HCT116 (cell line): Measurements from ENCODE around the gene FNDC3B. TPM values are rescaled to one million over a fixed set of nuclear protein-coding genes. Genes with fewer than 3 reads are reported as not detected.

Source experiments
- ATAC-seq: fragments of 200-7000 bp; cut with Tn5 transposase; 2 replicates; pipeline ENCODE4 v1.9.1; 2020; ENCODE audit warnings: mild to moderate bottlenecking, moderate library complexity
- BruUV-seq: library from RNA; stranded (reverse); fragments of 400-500 nt; replicated peaks from 2 replicates; lab custom pipeline; 2021; lab: Mats Ljungman, UMichigan
- CTCF ChIA-PET: fragments of 300-600 bp; sonication (Branson Sonifier 250); formaldehyde crosslinking; loops from one replicate; lab custom pipeline; 2021; ENCODE audit warnings: antibody characterized with exemption; lab: Charles Lee
- POLR2A ChIA-PET: fragments of 300-600, 350-600 bp; sonication (Branson Sonifier 250); formaldehyde crosslinking; loops from one replicate; lab custom pipeline; 2021; ENCODE audit warnings: antibody characterized with exemption; lab: Charles Lee
- RAD21 ChIA-PET, 2 experiments: fragments of 300-600 bp; sonication (Branson Sonifier 250); formaldehyde crosslinking; loops; one replicate each; lab custom pipeline; 2023; ENCODE audit warnings: low total read pairs in 2 of 2; ENCODE audit not compliant: uncharacterized antibody in 2 of 2, unreplicated experiment in 2 of 2, low non-redundant PET in 1 of 2; lab: Charles Lee
- DNase-seq: peaks from one replicate; pipeline ENCODE4 v3.0.0-alpha.2; 2010; ENCODE audit warnings: low read depth, low spot score
- H2AFZ ChIP-seq: fragments of 200-600 bp; shearing (Covaris generic), sonication (generic); 2 replicates; pipeline ENCODE4 v1.6.1; 2017; ENCODE audit warnings: low read depth, mixed run types, mixed read lengths, antibody characterized with exemption, low read length; ENCODE audit not compliant: poor library complexity, severe bottlenecking
- H3K27ac ChIP-seq: 2 replicates; pipeline ENCODE4 v1.5.1; 2012; ENCODE audit warnings: low read depth, low read length
- H3K27me3 ChIP-seq: fragments of 200-600 bp; sonication (generic); 2 replicates; pipeline ENCODE4 v1.6.1; 2016; ENCODE audit warnings: mixed run types, low read length, mixed read lengths; ENCODE audit not compliant: insufficient read depth
- H3K36me3 ChIP-seq, 2 experiments: fragments of 200-500 bp in 1 of 2; fragments of 200-600 bp in 1 of 2; sonication (Bioruptor generic) in 1 of 2; sonication (generic) in 1 of 2; 2 replicates each; pipeline versions ENCODE4 v1.5.1 to v1.6.1; 2014 to 2016; ENCODE audit warnings: low read length in 2 of 2, inconsistent platforms in 1 of 2, mixed read lengths in 1 of 2, mixed run types in 1 of 2; ENCODE audit not compliant: insufficient read depth in 2 of 2, control insufficient read depth in 1 of 2
- H3K4me1 ChIP-seq, 2 experiments: fragments of 200-600 bp in 1 of 2; sonication (generic) in 1 of 2; 2 replicates each; pipeline versions ENCODE4 v1.5.1 to v1.6.1; 2012 to 2017; ENCODE audit warnings: low read length in 2 of 2, inconsistent platforms in 1 of 2, mild to moderate bottlenecking in 1 of 2, mixed read lengths in 1 of 2, mixed run types in 1 of 2, moderate library complexity in 1 of 2; ENCODE audit not compliant: insufficient read depth in 2 of 2, control insufficient read depth in 1 of 2
- H3K4me2 ChIP-seq: fragments of 200-600 bp; sonication (generic); 2 replicates; pipeline ENCODE4 v1.6.1; 2017; ENCODE audit warnings: mixed run types, low read length, mixed read lengths
- H3K4me3 ChIP-seq, 2 experiments: fragments of 200-600 bp in 1 of 2; sonication (generic) in 1 of 2; replicated peaks in 1 of 2; 2 replicates each; pipeline ENCODE4 v1.5.1; 2011 to 2016; ENCODE audit warnings: low read length in 2 of 2, control low read depth in 1 of 2, low read depth in 1 of 2, mild to moderate bottlenecking in 1 of 2, mixed read lengths in 1 of 2, mixed run types in 1 of 2
- H3K79me2 ChIP-seq: fragments of 200-600 bp; sonication (generic); 2 replicates; pipeline ENCODE4 v1.6.1; 2017; ENCODE audit warnings: mild to moderate bottlenecking, mixed run types, low read length, moderate library complexity, mixed read lengths; ENCODE audit not compliant: insufficient read depth
- H3K9ac ChIP-seq: fragments of 200-600 bp; sonication (generic); 2 replicates; pipeline ENCODE4 v1.6.1; 2016; ENCODE audit warnings: low read length, mixed read lengths
- H3K9me2 ChIP-seq: fragments of 200-600 bp; sonication (generic), shearing (Covaris generic); 2 replicates; pipeline ENCODE4 v1.6.1; 2017; ENCODE audit warnings: mixed run types, mild to moderate bottlenecking, moderate library complexity; ENCODE audit not compliant: insufficient read depth
- H3K9me3 ChIP-seq, 2 experiments: fragments of 200-500 bp in 1 of 2; fragments of 200-600 bp in 1 of 2; sonication (Bioruptor generic) in 1 of 2; sonication (generic) in 1 of 2; 2 replicates each; pipeline ENCODE4 v1.6.1; 2014 to 2017; ENCODE audit warnings: low read length in 2 of 2, mixed read lengths in 2 of 2, inconsistent platforms in 1 of 2, low read depth in 1 of 2, mild to moderate bottlenecking in 1 of 2, mixed run types in 1 of 2, moderate library complexity in 1 of 2; ENCODE audit not compliant: control insufficient read depth in 1 of 2, insufficient read depth in 1 of 2
- H4K20me1 ChIP-seq: fragments of 200-600 bp; sonication (generic), shearing (Covaris generic); 2 replicates; pipeline ENCODE4 v1.6.1; 2017; ENCODE audit warnings: mixed run types, mild to moderate bottlenecking, moderate library complexity; ENCODE audit not compliant: insufficient read depth
- CEBPB ChIP-seq: IDR thresholded peaks from 2 replicates; pipeline ENCODE4 v1.6.1; 2012; ENCODE audit warnings: low read depth
- CTCF ChIP-seq, 3 experiments: fragments of 200-600 bp in 1 of 3; sonication (generic) in 1 of 3; IDR thresholded peaks in 2 of 3; conservative IDR thresholded peaks in 1 of 3; 2 replicates each; pipeline ENCODE4 v1.5.1; 2012 to 2017; ENCODE audit warnings: low read depth in 2 of 3, low read length in 2 of 3, antibody characterized with exemption in 1 of 3, borderline replicate concordance in 1 of 3, control low read depth in 1 of 3, mild to moderate bottlenecking in 1 of 3, mixed read lengths in 1 of 3, mixed run types in 1 of 3, moderate library complexity in 1 of 3; ENCODE audit not compliant: insufficient read depth in 1 of 3
- EZH2 ChIP-seq: fragments of 200-600 bp; sonication (generic); IDR thresholded peaks from 2 replicates; pipeline ENCODE4 v1.6.1; 2017; ENCODE audit warnings: antibody characterized with exemption, mixed run types
- POLR2A ChIP-seq: IDR thresholded peaks from 2 replicates; pipeline ENCODE4 v1.7.0; 2011; ENCODE audit warnings: borderline replicate concordance; ENCODE audit not compliant: insufficient read depth, insufficient read length; ENCODE audit errors: extremely low read depth
- POLR2AphosphoS5 ChIP-seq: IDR thresholded peaks from 2 replicates; pipeline ENCODE4 v1.6.1; 2011; ENCODE audit warnings: mild to moderate bottlenecking, low read depth, low read length, moderate library complexity
- RAD21 ChIP-seq: IDR thresholded peaks from 2 replicates; pipeline ENCODE4 v1.6.1; 2012; ENCODE audit warnings: low read depth, mild to moderate bottlenecking
- SIN3A ChIP-seq: IDR thresholded peaks from 2 replicates; pipeline ENCODE4 v1.6.1; 2012; ENCODE audit warnings: low read depth
- SRF ChIP-seq: IDR thresholded peaks from 2 replicates; pipeline ENCODE4 v1.6.1; 2012; ENCODE audit warnings: low read depth
- TCF7L2 ChIP-seq: IDR thresholded peaks from 2 replicates; pipeline ENCODE4 v1.7.0; 2011; ENCODE audit warnings: borderline replicate concordance, inconsistent platforms; ENCODE audit not compliant: insufficient read depth, insufficient read length; ENCODE audit errors: extremely low read depth
- ZNF274 ChIP-seq: fragments of 200-500 bp; sonication (Bioruptor generic); IDR thresholded peaks from 2 replicates; pipeline ENCODE4 v1.6.1; 2014; ENCODE audit warnings: mild to moderate bottlenecking, low read depth, low read length, inconsistent platforms
- intact Hi-C: fragments of 100-400 bp; cut with micrococcal nuclease; formaldehyde crosslinking; loops from 2 replicates; pipeline ENCODE4 v1.10.0; 2022
- total RNA-seq: library from RNA; stranded (reverse); gene quantifications from one replicate; pipeline ENCODE4 v1.2.1, GENCODE V29; 2021; ENCODE audit not compliant: unreplicated experiment

FNDC3B gene
- total RNA-seq, 1 experiment from 2014 or later: 45.7 TPM

- TF ChIP-seq CTCF (IDR thresholded peaks at IDR 0.05 in 2 of 3, conservative IDR thresholded peaks at IDR 0.05 in 1 of 3; ENCODE audit: borderline replicate concordance in 1 of 3, insufficient read depth in 1 of 3, low read depth in 2 of 3, low read length in 2 of 3) (peak; percentile 18 to 45 (median 39); a peak in 4 of 6 replicates), POLR2AphosphoS5 (no peak), CEBPB (no peak)
- TF ChIP-seq, all 23 proteins: peak for 2
Measured at GRCh38 chr3:172333692-172334457, 294.5 kb downstream of the FNDC3B start (continued).

- TF ChIP-seq POLR2AphosphoS5: no peak
- no peak for TF ChIP-seq RAD21
- no peak for TF ChIP-seq SRF
- no peak for TF ChIP-seq TCF7L2
- no peak for TF ChIP-seq ZNF274
- no peak for TF ChIP-seq POLR2A
- no peak for TF ChIP-seq SIN3A
- no peak for TF ChIP-seq EZH2
- Histone ChIP-seq H3K4me1 (no peaks in the 10 kb centered on the region), H3K27me3 (no peaks in the 10 kb centered on the region), H3K9me3 (no peaks in the 10 kb centered on the region), H3K79me2 (no peaks in the 10 kb centered on the region), H3K36me3 (peaks cover 5 to 6% of the 10 kb centered on the region in 2 experiments; a peak in 2 of 4 replicates), H4K20me1 (no peaks in the 10 kb centered on the region), H3K27ac (no peak overlapping the region), H3K4me3 (no peak overlapping the region), H3K4me2 (no peak overlapping the region), H2AFZ (no peak overlapping the region), H3K9ac (no peak overlapping the region), H3K9me2 (no peaks in the 10 kb centered on the region)
- intact Hi-C loops: loop anchor here (10.0 kb wide), 1 partner anchor 300 kb away; the partner anchor contains the start of gene FNDC3B
- DNase-seq: no peak
- CTCF ChIA-PET: interaction anchor here (1.0 to 1.2 kb wide), 2 partner anchors 19 to 142 kb away, joined by 5 to 6 read pairs; no protein-coding TSS in a partner anchor
- RAD21 ChIA-PET: no interaction called here
- BruUV-seq: no TSS peak
- ATAC-seq: no peak
- POLR2A ChIA-PET: no interaction called here
Measured at GRCh38 chr3:172334671-172335207, 295.4 kb downstream of the FNDC3B start.
